Stimulated activated CD8-positive, alpha-beta memory T cell treated with anti-CD3 and anti-CD28 coated beads, Interleukin-15, amount 100 ng/mL, for 4 hours (primary cell): ENCODE data around the gene TRMO.

Experiments
- DNase-seq, 2 donors: peaks; one replicate each; pipeline ENCODE4 v3.0.0-alpha.2; 2020; ENCODE audit warnings: low read depth in 2 of 2

TRMO gene

DNA sequence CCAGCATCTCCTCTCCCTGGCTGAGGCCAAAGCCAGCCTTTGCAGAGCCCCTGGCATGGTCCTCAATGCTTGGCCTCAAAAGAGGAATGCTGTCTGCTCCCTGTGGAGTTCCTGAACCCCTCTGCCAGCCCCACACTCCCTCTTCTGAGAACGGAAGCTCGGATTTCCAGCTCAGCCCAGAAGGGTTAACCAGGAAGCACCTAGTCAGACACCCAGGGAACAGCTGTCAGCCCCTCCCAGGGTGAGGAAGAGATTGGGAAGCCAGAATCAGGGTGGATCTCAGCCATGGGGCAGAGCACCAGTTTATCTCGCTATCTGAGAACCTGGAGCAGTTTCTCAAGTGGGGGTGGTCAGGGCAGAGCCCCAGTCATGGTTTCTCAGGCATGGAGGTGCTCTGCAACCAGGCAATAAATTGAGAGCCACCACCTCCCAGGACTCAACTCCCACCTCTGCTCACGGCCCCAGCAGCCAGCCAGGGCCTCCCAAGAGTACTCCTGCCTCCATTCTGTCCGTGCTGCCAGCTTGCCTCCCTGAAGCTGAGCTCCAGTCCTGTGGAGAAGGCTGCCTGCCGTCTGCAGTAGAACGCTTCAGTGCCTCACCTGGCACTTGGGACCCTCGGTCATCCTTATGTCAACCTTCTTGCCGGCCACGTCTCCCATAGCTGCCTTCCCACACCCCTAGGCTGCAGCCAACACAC lies 61.7 kb downstream of the TRMO start:
- no peak for DNase-seq

GRCh38 chr9:97859346-97859745 lies 63.0 kb downstream of the TRMO start:
- DNase-seq: no peak

- DNase-seq: no peak
Measured at GRCh38 chr9:97858826-97859225, 63.5 kb downstream of the TRMO start.

DNA sequence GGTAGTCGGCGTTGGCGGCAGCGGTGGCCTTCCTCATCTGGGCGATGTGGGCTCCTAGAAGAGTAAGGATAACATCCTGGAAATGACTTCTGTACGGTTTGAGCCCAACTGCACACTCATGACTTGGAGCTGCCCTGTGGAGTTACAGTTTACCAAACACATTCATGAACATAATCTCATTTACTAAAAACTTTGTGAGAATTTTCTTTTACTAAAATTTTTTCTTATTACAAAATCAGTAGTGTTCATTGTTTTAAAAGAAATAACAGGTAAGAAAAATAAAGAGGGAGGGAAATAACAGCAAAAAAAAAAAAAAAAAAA lies 63.9 kb downstream of the TRMO start:
- no peak for DNase-seq

GRCh38 chr9:97857606-97858392 lies 64.5 kb downstream of the TRMO start:
- no peak for DNase-seq

- DNase-seq: no peak
Measured at GRCh38 chr9:97856857-97857605, 65.3 kb downstream of the TRMO start.

DNA sequence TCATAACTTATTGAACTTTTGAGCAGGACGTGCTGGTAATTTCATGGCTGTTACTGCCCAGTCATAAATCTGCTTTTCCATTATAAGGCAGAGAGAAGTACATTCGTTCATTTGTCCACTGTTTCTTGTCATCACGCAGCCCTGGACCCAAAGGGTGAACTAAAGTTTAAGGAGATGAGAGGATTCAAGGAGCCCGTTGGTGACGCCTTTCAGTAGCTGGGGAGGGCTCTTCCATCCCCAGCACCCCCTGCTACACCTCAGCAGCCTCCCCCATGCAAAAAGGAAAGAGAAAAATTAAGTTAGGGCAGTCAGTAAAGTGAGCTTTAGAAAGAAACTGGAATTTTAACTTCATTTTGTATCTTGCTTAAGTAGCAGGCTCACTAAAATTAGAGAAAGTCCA lies 66.4 kb downstream of the TRMO start:
- DNase-seq: no peak

- no peak for DNase-seq
Measured at GRCh38 chr9:97855486-97855875, 66.8 kb downstream of the TRMO start.

GRCh38 chr9:97854696-97855485 lies 67.4 kb downstream of the TRMO start:
- DNase-seq: no peak
